GM13976 (cell line): ENCODE data around the gene MANEAL.

Experiments
- DNase-seq: peaks from one replicate; pipeline ENCODE4 v3.0.0; 2012; ENCODE audit warnings: low spot score
- CTCF ChIP-seq: IDR thresholded peaks from 2 replicates; pipeline ENCODE4 v1.5.1; 2012; ENCODE audit warnings: borderline replicate concordance, mild to moderate bottlenecking; ENCODE audit not compliant: insufficient read depth; ENCODE audit errors: extremely low read depth, missing control alignments, control extremely low read depth
- in situ Hi-C: fragments of 300-500 bp; cut with MboI; formaldehyde crosslinking; loops from one replicate; pipeline ENCODE4 v1.12.0; 2022; ENCODE audit warnings: low sequenced_read_pairs, mixed read lengths, inconsistent platforms; ENCODE audit not compliant: unreplicated experiment

The MANEAL gene

GRCh38 chr1:37793773-37794371 lies at the start of gene MANEAL:
Gene MANEAL, plus strand, starts transcription at chr1:37793847. Its CDS starts 336 bp downstream, at chr1:37794183.
- DNase-seq: peak; percentile 85
- in situ Hi-C loops: no loop called here
- TF ChIP-seq CTCF: no peak

GRCh38 chr1:37746806-37747205 lies 46.8 kb upstream of the MANEAL start:
- DNase-seq: no peak
- no peak for TF ChIP-seq CTCF
- in situ Hi-C loops: no loop called here

GRCh38 chr1:37748565-37748964 lies 45.1 kb upstream of the MANEAL start:
- no peak for TF ChIP-seq CTCF
- DNase-seq: no peak
- in situ Hi-C loops: no loop called here

GRCh38 chr1:37752213-37752582 lies 41.4 kb upstream of the MANEAL start:
- DNase-seq: no peak
- no peak for TF ChIP-seq CTCF
- in situ Hi-C loops: no loop called here

GRCh38 chr1:37752583-37753471 lies 40.8 kb upstream of the MANEAL start:
- DNase-seq: peak; percentile 83
- in situ Hi-C loops: no loop called here
- no peak for TF ChIP-seq CTCF

- DNase-seq: no peak
- no peak for TF ChIP-seq CTCF
- in situ Hi-C loops: no loop called here
These were observed 40.0 kb upstream of the MANEAL start for GRCh38 chr1:37753473-37754321.
